Measurements from ENCODE around the gene CAMK2N2. TPM values are rescaled to one million over a fixed set of nuclear protein-coding genes. Genes with fewer than 3 reads are reported as not detected.

The CAMK2N2 gene
- total RNA-seq, 4 donors from 2014 or later, result not detected

GRCh38 chr3:184260724-184261269 is 556 bp downstream of the CAMK2N2 start:
- H3K4me1 ChIP-seq, result peaks cover 9 to 30% (median 28%) of the 10 kb centered on the region in 4 donors
- TF ChIP-seq POLR2A (IDR thresholded peaks at IDR 0.05) (no peak), EP300 (IDR thresholded peaks at IDR 0.05; ENCODE audit: low read depth) (no peak), CTCF (IDR thresholded peaks at IDR 0.05) (no peak), POLR2AphosphoS5 (IDR thresholded peaks at IDR 0.05) (no peak)
- intact Hi-C loops (cut with DNase I; ENCODE audit: low total_unique reads), result no loop called here
- no peak for DNase-seq
- H3K27me3 ChIP-seq, result peaks cover 76% of the 10 kb centered on the region
- peak overlapping the region in 3 of 4 donors; percentile 22 to 56 (median 37) for H3K4me3 ChIP-seq
- 0 to 3% methylated on average over 3 to 42 of the region's 49 CpGs for WGBS, 2 donors (ENCODE audit: low coverage in 1 of 2)
- in situ Hi-C loops (cut with MboI; ENCODE audit: low pct_ligation_motif_present in 1 of 4, low pct_unique_long_range_greater_than_20kb in 1 of 4, low sequenced_read_pairs in 3 of 4), result loop anchor here in 1 of 4 donors (25.0 kb wide), 1 partner anchor 373 kb away; the partner anchor contains the start of gene PARL
- H3K9me3 ChIP-seq, result no peaks in the 10 kb centered on the region
- H3K27ac ChIP-seq, result no peak overlapping the region
- H3K36me3 ChIP-seq, result no peaks in the 10 kb centered on the region

- Histone ChIP-seq H3K36me3 (no peaks in the 10 kb centered on the region), H3K4me3 (peak overlapping the region in 1 of 4 donors; percentile 56), H3K9me3 (no peaks in the 10 kb centered on the region), H3K4me1 (peaks cover 9 to 30% (median 28%) of the 10 kb centered on the region in 4 donors), H3K27me3 (peaks cover 69% of the 10 kb centered on the region), H3K27ac (no peak overlapping the region)
- in situ Hi-C loops (cut with MboI; ENCODE audit: low pct_ligation_motif_present in 1 of 4, low pct_unique_long_range_greater_than_20kb in 1 of 4, low sequenced_read_pairs in 3 of 4) (loop anchor here in 1 of 4 donors (25.0 kb wide), 1 partner anchor 373 kb away; the partner anchor contains the start of gene PARL), intact Hi-C loops (cut with DNase I; ENCODE audit: low total_unique reads) (no loop called here)
- DNase-seq, result peak; percentile 19
- TF ChIP-seq POLR2AphosphoS5 (IDR thresholded peaks at IDR 0.05), result no peak
- no peak for TF ChIP-seq POLR2A (IDR thresholded peaks at IDR 0.05)
- no peak for TF ChIP-seq EP300 (IDR thresholded peaks at IDR 0.05; ENCODE audit: low read depth)
- no peak for TF ChIP-seq CTCF (IDR thresholded peaks at IDR 0.05)
- 0 to 2% methylated on average over 2 to 54 of the region's 91 CpGs for WGBS, 2 donors (ENCODE audit: low coverage in 1 of 2)
These were observed 1.3 kb downstream of the CAMK2N2 start for GRCh38 chr3:184259878-184260723.

- WGBS, 2 donors (ENCODE audit: low coverage in 1 of 2), result 43% methylated on average over 14 of the region's 28 CpGs; no CpG with 5 or more reads in 1 of the 2 donors
- Histone ChIP-seq H3K36me3 (no peaks in the 10 kb centered on the region), H3K9me3 (no peaks in the 10 kb centered on the region), H3K4me3 (peak overlapping the region in 1 of 4 donors; percentile 26), H3K27ac (no peak overlapping the region), H3K4me1 (peaks cover 9 to 30% (median 28%) of the 10 kb centered on the region in 4 donors), H3K27me3 (peaks cover 63% of the 10 kb centered on the region)
- intact Hi-C loops (cut with DNase I; ENCODE audit: low total_unique reads), result no loop called here
- DNase-seq, result no peak
- in situ Hi-C loops (cut with MboI; ENCODE audit: low pct_ligation_motif_present in 1 of 4, low pct_unique_long_range_greater_than_20kb in 1 of 4, low sequenced_read_pairs in 3 of 4), result loop anchor here in 1 of 4 donors (25.0 kb wide), 1 partner anchor 372 kb away; the partner anchor contains the start of gene PARL
- TF ChIP-seq CTCF (IDR thresholded peaks at IDR 0.05), result no peak
- TF ChIP-seq POLR2AphosphoS5 (IDR thresholded peaks at IDR 0.05), result no peak
- TF ChIP-seq EP300 (IDR thresholded peaks at IDR 0.05; ENCODE audit: low read depth), result no peak
These were observed 1.9 kb downstream of the CAMK2N2 start for GRCh38 chr3:184259396-184259877.

- intact Hi-C loops (cut with DNase I; ENCODE audit: low total_unique reads), result no loop called here
- Histone ChIP-seq H3K4me1 (peaks cover 9 to 30% (median 28%) of the 10 kb centered on the region in 4 donors), H3K4me3 (no peak overlapping the region), H3K27me3 (peaks cover 57% of the 10 kb centered on the region), H3K27ac (no peak overlapping the region), H3K36me3 (no peaks in the 10 kb centered on the region), H3K9me3 (no peaks in the 10 kb centered on the region)
- DNase-seq, result no peak
- in situ Hi-C loops (cut with MboI; ENCODE audit: low pct_ligation_motif_present in 1 of 4, low pct_unique_long_range_greater_than_20kb in 1 of 4, low sequenced_read_pairs in 3 of 4), result loop anchor here in 1 of 4 donors (25.0 kb wide), 1 partner anchor 372 kb away; the partner anchor contains the start of gene PARL
- TF ChIP-seq POLR2A (IDR thresholded peaks at IDR 0.05) (no peak), POLR2AphosphoS5 (IDR thresholded peaks at IDR 0.05) (no peak), EP300 (IDR thresholded peaks at IDR 0.05; ENCODE audit: low read depth) (no peak)
- 84% methylated on average over 5 of the region's 5 CpGs; no CpG with 5 or more reads in 1 of the 2 donors for WGBS, 2 donors (ENCODE audit: low coverage in 1 of 2)
These were observed 2.4 kb downstream of the CAMK2N2 start for GRCh38 chr3:184258926-184259325.

All from transverse colon (tissue), 4 donors.